C4-2B (cell line): ENCODE results near the gene GCNT2.

ENCODE experiments used
- H3K27ac ChIP-seq: fragments of 450-650 bp; 2 replicates; pipeline ENCODE4 v1.5.1; 2017
- CTCF ChIP-seq: fragments of 450-650 bp; conservative IDR thresholded peaks from 2 replicates; pipeline ENCODE4 v1.5.1; 2017; ENCODE audit warnings: mild to moderate bottlenecking
- ZFX ChIP-seq: fragments of 450-650 bp; IDR thresholded peaks from 2 replicates; pipeline ENCODE4 v1.6.1; 2017

The GCNT2 gene

DNA sequence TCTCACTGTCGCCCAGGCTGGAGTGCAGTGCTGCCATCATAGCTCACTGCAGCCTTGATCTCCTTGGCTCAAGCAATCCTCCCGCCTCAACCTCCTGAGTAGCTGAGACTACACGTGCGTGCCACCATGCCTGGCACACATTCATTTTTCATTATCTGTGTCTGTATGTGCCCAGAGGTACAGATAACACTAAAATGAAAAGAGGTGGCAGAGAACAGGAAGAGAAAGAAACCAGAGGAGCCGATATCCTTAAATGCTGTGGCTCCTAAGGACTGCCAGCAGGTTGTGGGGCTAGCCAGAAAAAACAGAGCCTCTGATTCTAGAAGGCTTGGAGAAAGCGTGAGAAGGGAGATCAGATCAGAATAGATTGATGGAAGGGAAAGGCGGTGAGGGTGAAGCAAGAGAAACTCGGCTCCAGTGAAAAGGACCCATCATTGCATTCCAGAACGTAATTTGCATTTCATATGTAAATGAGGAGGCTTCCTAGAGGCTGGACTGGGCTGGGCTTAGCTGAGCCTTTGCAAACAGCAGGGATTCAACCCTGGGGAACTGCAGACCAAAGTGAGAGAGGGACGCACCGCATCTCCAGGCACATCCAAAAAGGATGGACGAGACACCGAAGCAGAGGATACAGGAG, 64.2 kb downstream of the GCNT2 start:
- no peak for TF ChIP-seq CTCF
- TF ChIP-seq ZFX, result no peak
- H3K27ac ChIP-seq, result no peak overlapping the region

GRCh38 chr6:10586302-10586701, 65.2 kb downstream of the GCNT2 start:
- TF ChIP-seq CTCF (no peak), ZFX (no peak)
- H3K27ac ChIP-seq, result no peak overlapping the region

DNA sequence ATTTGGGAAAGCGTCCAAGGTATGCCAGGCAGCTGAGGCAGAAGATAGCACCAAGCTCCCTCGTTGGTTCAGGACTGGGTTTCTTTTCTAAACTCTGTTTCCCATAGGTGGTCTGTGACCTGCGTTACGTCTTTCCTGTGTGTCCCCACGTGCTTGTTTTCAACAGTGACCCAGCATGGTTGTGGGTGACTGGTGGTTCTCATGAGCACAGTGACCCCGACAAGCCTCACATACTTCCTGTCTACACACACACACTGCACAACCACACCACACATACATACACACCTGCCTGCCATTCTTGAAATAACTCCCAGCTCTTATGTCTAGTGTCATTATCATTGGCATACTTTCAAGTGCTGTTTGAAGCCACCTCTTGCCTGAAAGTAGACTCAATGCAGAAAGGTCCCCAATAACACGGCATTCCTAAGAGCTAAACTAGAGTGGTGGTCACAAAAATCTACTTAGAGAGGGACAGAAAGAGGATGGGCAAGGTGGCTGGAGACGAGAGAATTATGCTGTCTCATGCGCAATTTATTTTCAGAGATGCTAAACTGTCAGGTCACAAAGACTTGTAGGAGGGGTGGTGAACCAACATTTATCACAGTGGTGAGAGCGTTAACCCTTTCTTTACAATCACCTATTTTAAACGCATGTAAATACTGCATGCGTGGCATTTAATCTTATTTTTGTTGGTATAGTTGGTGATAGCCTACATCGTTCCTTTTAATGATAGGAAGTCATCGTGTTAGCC, 66.7 kb downstream of the GCNT2 start:
- no peak for TF ChIP-seq CTCF

DNA sequence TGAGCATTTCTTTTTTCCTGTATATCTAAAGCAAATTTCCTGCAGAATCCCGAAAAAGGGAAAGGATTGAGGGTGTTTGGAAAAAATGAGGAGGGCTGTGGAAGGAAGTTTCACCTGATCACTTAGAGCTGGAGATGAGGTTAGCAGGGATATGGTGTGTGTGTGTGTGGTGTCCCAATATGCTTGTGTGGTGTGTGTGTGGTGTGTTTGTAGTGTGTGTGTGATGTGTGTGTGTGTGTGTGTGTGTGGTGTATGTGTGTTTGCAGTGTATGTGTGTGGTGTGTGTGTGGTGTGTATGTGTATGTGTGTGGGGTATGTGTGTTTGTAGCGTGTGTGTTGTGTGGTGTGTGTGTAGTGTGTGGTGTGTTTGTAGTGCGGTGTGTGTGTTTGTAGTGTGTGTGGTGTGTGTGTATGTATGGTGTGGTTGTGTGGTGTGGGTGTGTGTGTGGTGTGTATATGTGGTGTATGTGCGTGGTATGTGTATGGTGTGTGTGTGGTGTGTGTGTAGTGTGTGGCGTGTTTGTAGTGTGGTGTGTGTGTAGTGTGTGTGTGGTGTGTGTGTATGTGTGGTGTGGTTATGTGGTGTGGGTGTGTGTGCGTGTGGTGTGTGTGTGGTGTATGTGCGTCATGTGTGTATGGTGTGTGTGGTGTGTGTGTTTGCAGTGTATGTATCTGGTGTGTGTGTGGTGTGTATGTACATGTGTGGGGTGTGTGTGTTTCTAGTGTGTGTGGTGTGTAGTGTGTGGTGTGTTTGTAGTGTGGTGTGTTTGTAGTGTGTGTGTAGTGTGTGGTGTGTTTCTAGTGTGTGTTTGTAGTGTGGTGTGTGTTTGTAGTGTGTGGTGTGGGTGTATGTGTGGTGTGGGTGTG, 67.6 kb downstream of the GCNT2 start:
- no peak overlapping the region for H3K27ac ChIP-seq
- TF ChIP-seq CTCF (no peak), ZFX (no peak)

More for the DNA sequence above, 66.7 kb downstream of the GCNT2 start:
- H3K27ac ChIP-seq, result no peak overlapping the region

GRCh38 chr6:10589429-10589727, 68.2 kb downstream of the GCNT2 start:
- H3K27ac ChIP-seq, result no peak overlapping the region
- no peak for TF ChIP-seq ZFX

- TF ChIP-seq ZFX, result no peak
- no peak for TF ChIP-seq CTCF
- H3K27ac ChIP-seq, result no peak overlapping the region
Observed at GRCh38 chr6:10589983-10590382, 68.8 kb downstream of the GCNT2 start.

- TF ChIP-seq CTCF (no peak), ZFX (no peak)
- no peak overlapping the region for H3K27ac ChIP-seq
Observed at GRCh38 chr6:10591422-10592160, 70.4 kb downstream of the GCNT2 start.
